C4-2B (cell line): ENCODE measurements around the gene DNAH6.

Experiments
- CTCF ChIP-seq: fragments of 450-650 bp; conservative IDR thresholded peaks from 2 replicates; pipeline ENCODE4 v1.5.1; 2017; ENCODE audit warnings: mild to moderate bottlenecking
- ZFX ChIP-seq: fragments of 450-650 bp; IDR thresholded peaks from 2 replicates; pipeline ENCODE4 v1.6.1; 2017

- TF ChIP-seq CTCF (no peak), ZFX (no peak)
Measured at GRCh38 chr2:84851876-84852275, 335.6 kb downstream of the DNAH6 start.
